Smooth muscle cell of bladder (primary cell): Measurements from ENCODE around the gene TYW3. TPM values are rescaled to one million over a fixed set of nuclear protein-coding genes. Genes with fewer than 3 reads are reported as not detected.

Experiments
- total RNA-seq: library from RNA; depleted of rRNA; stranded (reverse); fragments of >200 nt; gene quantifications from 2 replicates; pipeline ENCODE4 v1.2.3, GENCODE V29; 2014

Gene TYW3
- 15.4 and 18.3 TPM in 2 replicates for total RNA-seq

GRCh38 chr1:74732960-74733603, at the start of gene TYW3, which contains the start of gene CRYZ:
TYW3 (plus strand) TSS chr1:74733152; CDS start chr1:74733245, 93 bp downstream.
CRYZ (minus strand) TSS chr1:74733050; CDS start chr1:74724821, 8,229 bp downstream.

Other genes starting within 250 kb of the TYW3 start
- gene LRRC53, start 220.5 kb upstream of the TYW3 start, total RNA-seq = not detected in 2 replicates
- gene ERICH3, start 59.4 kb upstream of the TYW3 start, total RNA-seq = not detected in 2 replicates
- gene CRYZ, start 102 bp upstream of the TYW3 start, total RNA-seq = 19.5 and 39.5 TPM in 2 replicates